Ovary (tissue), 9 donors: ENCODE results near the gene MTUS2. TPM values are rescaled to one million over a fixed set of nuclear protein-coding genes. Genes with fewer than 3 reads are reported as not detected.

Experiments
- DNase-seq, 5 donors: peaks; one replicate each; pipeline ENCODE4 v3.0.0-alpha.2; 2019 to 2020
- H3K27ac ChIP-seq, 2 donors: fragments of 200-600 bp; one replicate each; pipeline versions ENCODE4 v1.5.1 to v1.8.0; 2019 to 2022
- H3K27me3 ChIP-seq: fragments of 200-600 bp; one replicate; pipeline ENCODE4 v1.8.0; 2022
- H3K36me3 ChIP-seq: fragments of 200-600 bp; sonication (generic); one replicate; pipeline ENCODE4 v1.5.1; 2019
- H3K4me1 ChIP-seq: one replicate; pipeline ENCODE4 v1.8.1; 2013; ENCODE audit warnings: mild to moderate bottlenecking, moderate library complexity; ENCODE audit not compliant: insufficient read depth
- H3K4me3 ChIP-seq: fragments of 200-600 bp; sonication (generic); one replicate; pipeline ENCODE4 v1.5.1; 2017
- H3K9me3 ChIP-seq, 2 donors: fragments of 200-600 bp in 1 of 2; sonication (generic) in 1 of 2; one replicate each; pipeline versions ENCODE4 v1.5.1 to v1.8.1; 2013 to 2019; ENCODE audit warnings: mild to moderate bottlenecking in 1 of 2, moderate library complexity in 1 of 2
- EP300 ChIP-seq: sonication (generic); formaldehyde crosslinking; IDR thresholded peaks from one replicate; pipeline ENCODE4 v1.6.1; 2017; ENCODE audit warnings: antibody characterized with exemption
- POLR2A ChIP-seq: fragments of 450-650 bp; IDR thresholded peaks from one replicate; pipeline ENCODE4 v1.6.1; 2017; ENCODE audit warnings: antibody characterized with exemption, mild to moderate bottlenecking, moderate library complexity
- WGBS, 3 donors: extraction: QIAGEN DNeasy Blood & Tissue Kit in 1 of 3; methylation state at CpG; one replicate each; pipeline versions ENCODE4 v1.1.5 to v1.1.7; 2013 to 2017; 5-methylcytosine and 5-hydroxymethylcytosine counted together
- intact Hi-C, 4 donors: fragments of 100-400 bp; cut with DNase I; formaldehyde crosslinking; loops; one replicate each; pipeline versions ENCODE4 v1.11.0 to v1.15.1; 2022 to 2023
- polyA plus RNA-seq, 2 donors: library from polyadenylated mRNA; stranded (reverse); fragments of 200-250 nt in 1 of 2; fragments of 350-450 nt in 1 of 2; fragmentation: Illumina TruSeq in 1 of 2; extraction: RNeasy Lipid Tissue Mini Kit (QIAGEN cat#74804) in 1 of 2; gene quantifications; one replicate each; pipeline ENCODE4 v1.2.3, GENCODE V29; 2013 to 2014
- total RNA-seq, 7 donors: library from RNA; depleted of rRNA in 2 of 7; stranded (reverse); fragments of >200 nt in 2 of 7; fragmentation: NEBNext Ultra II Directional in 3 of 7; extraction: Animal tissue kit (Norgen Biotek cat#: 25700) in 3 of 7; gene quantifications; one replicate each; pipeline versions ENCODE4 v1.1.0 to v1.2.4, GENCODE V29; 2016 to 2023
- TF ChIP-seq, protein P1 (sequence below), 3 donors: fragments of 450-650 bp in 2 of 3; fragments of 200-600 bp in 1 of 3; IDR thresholded peaks; one replicate each; pipeline versions ENCODE4 v1.5.1 to v1.8.0; 2016 to 2022; ENCODE audit warnings: antibody characterized with exemption in 3 of 3, mild to moderate bottlenecking in 1 of 3
- donor health status: DM: no; HTN: no; CAD: no; lungs with moderate emphysema.
- donor health status: DM: no; HTN: no; CAD: no.
- donor health status: Bipolar disorder and iron deficiency.
- donor health status: DM: yes; HTN: yes; CAD: no.
- donor health status: DM: no; HTN: no; CAD: no.
- donor health status: DM: yes; HTN: yes; CAD: no.

Gene MTUS2
- total and polyA plus RNA-seq, 9 donors: 1.5 to 8.7 (median 5.4) TPM

GRCh38 chr13:29411481-29411880, 591.3 kb downstream of the MTUS2 start:
- H3K27me3 ChIP-seq: no peaks in the 10 kb centered on the region
- H3K36me3 ChIP-seq: no peaks in the 10 kb centered on the region
- no peak for DNase-seq
- H3K27ac ChIP-seq: no peak overlapping the region
- WGBS, 3 donors: 74 to 95% (median 93%) methylated on average over 2 of the region's 2 CpGs
- H3K4me3 ChIP-seq: no peak overlapping the region
- intact Hi-C loops: no loop called here
- TF ChIP-seq, protein P1, sequence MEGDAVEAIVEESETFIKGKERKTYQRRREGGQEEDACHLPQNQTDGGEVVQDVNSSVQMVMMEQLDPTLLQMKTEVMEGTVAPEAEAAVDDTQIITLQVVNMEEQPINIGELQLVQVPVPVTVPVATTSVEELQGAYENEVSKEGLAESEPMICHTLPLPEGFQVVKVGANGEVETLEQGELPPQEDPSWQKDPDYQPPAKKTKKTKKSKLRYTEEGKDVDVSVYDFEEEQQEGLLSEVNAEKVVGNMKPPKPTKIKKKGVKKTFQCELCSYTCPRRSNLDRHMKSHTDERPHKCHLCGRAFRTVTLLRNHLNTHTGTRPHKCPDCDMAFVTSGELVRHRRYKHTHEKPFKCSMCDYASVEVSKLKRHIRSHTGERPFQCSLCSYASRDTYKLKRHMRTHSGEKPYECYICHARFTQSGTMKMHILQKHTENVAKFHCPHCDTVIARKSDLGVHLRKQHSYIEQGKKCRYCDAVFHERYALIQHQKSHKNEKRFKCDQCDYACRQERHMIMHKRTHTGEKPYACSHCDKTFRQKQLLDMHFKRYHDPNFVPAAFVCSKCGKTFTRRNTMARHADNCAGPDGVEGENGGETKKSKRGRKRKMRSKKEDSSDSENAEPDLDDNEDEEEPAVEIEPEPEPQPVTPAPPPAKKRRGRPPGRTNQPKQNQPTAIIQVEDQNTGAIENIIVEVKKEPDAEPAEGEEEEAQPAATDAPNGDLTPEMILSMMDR (IDR thresholded peaks at IDR 0.05): no peak
- TF ChIP-seq POLR2A (no peak), EP300 (no peak)
- no peaks in the 10 kb centered on the region for H3K4me1 ChIP-seq
- no peaks in the 10 kb centered on the region for H3K9me3 ChIP-seq

GRCh38 chr13:29418026-29418425, 597.9 kb downstream of the MTUS2 start:
- 75 to 77% (median 76%) methylated on average over 3 of the region's 3 CpGs for WGBS, 3 donors
- Histone ChIP-seq H3K4me1 (no peaks in the 10 kb centered on the region), H3K36me3 (no peaks in the 10 kb centered on the region), H3K9me3 (no peaks in the 10 kb centered on the region), H3K27me3 (no peaks in the 10 kb centered on the region), H3K27ac (no peak overlapping the region), H3K4me3 (no peak overlapping the region)
- DNase-seq: no peak
- TF ChIP-seq EP300: no peak
- TF ChIP-seq, protein P1 (IDR thresholded peaks at IDR 0.05): no peak
- no peak for TF ChIP-seq POLR2A
- intact Hi-C loops: no loop called here

DNA sequence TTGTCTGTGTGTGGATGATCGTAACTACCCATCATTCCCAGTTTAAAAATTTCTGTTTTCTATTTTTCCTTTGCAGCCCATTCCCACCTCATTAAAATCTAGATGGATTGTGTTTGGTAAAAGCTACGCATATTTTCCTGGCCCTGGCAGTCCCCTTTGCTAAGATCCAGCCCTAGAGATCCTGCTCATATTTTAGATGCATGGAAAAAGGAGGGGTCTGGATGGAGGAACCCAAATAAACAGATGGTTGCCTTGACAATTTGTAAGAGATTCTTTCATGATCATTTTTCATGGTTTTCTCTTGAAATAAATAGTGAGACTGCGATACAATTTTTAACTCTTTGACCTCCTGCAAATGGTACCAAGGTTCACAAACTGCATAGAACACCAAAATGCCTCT, 601.0 kb downstream of the MTUS2 start:
- no peak for DNase-seq
- Histone ChIP-seq H3K9me3 (no peaks in the 10 kb centered on the region), H3K4me1 (no peaks in the 10 kb centered on the region), H3K27ac (no peak overlapping the region), H3K36me3 (no peaks in the 10 kb centered on the region), H3K4me3 (no peak overlapping the region), H3K27me3 (no peaks in the 10 kb centered on the region)
- intact Hi-C loops: no loop called here
- TF ChIP-seq EP300 (no peak), POLR2A (no peak)
- TF ChIP-seq, protein P1 (IDR thresholded peaks at IDR 0.05): no peak
- WGBS, 3 donors: 77 to 84% (median 83%) methylated on average over 3 of the region's 3 CpGs

- DNase-seq: no peak
- 88 to 90% (median 90%) methylated on average over 5 of the region's 5 CpGs for WGBS, 3 donors
- no peaks in the 10 kb centered on the region for H3K27me3 ChIP-seq
- intact Hi-C loops: no loop called here
- no peaks in the 10 kb centered on the region for H3K4me1 ChIP-seq
- no peak overlapping the region for H3K4me3 ChIP-seq
- H3K36me3 ChIP-seq: no peaks in the 10 kb centered on the region
- H3K9me3 ChIP-seq: no peaks in the 10 kb centered on the region
- TF ChIP-seq, protein P1 (IDR thresholded peaks at IDR 0.05): no peak
- TF ChIP-seq POLR2A: no peak
- no peak for TF ChIP-seq EP300
- no peak overlapping the region for H3K27ac ChIP-seq
Observed at GRCh38 chr13:29422015-29422414, 601.9 kb downstream of the MTUS2 start.

GRCh38 chr13:29423050-29423449, 602.9 kb downstream of the MTUS2 start:
- Histone ChIP-seq H3K9me3 (no peaks in the 10 kb centered on the region), H3K27ac (no peak overlapping the region), H3K4me1 (no peaks in the 10 kb centered on the region), H3K36me3 (no peaks in the 10 kb centered on the region), H3K4me3 (no peak overlapping the region), H3K27me3 (no peaks in the 10 kb centered on the region)
- TF ChIP-seq, protein P1 (IDR thresholded peaks at IDR 0.05): no peak
- TF ChIP-seq POLR2A (no peak), EP300 (no peak)
- intact Hi-C loops: no loop called here
- WGBS, 3 donors: 100% methylated on average over 1 of the region's 1 CpG
- no peak for DNase-seq
